SKM-1 (cell line): ENCODE data around the gene SERPINA12.

Experiments used
- DNase-seq: peaks from one replicate; lab custom pipeline; 2025; ENCODE audit not compliant: unreplicated experiment; lab: John Stamatoyannopoulos, UW

SERPINA12 gene, protein sequence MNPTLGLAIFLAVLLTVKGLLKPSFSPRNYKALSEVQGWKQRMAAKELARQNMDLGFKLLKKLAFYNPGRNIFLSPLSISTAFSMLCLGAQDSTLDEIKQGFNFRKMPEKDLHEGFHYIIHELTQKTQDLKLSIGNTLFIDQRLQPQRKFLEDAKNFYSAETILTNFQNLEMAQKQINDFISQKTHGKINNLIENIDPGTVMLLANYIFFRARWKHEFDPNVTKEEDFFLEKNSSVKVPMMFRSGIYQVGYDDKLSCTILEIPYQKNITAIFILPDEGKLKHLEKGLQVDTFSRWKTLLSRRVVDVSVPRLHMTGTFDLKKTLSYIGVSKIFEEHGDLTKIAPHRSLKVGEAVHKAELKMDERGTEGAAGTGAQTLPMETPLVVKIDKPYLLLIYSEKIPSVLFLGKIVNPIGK

DNA sequence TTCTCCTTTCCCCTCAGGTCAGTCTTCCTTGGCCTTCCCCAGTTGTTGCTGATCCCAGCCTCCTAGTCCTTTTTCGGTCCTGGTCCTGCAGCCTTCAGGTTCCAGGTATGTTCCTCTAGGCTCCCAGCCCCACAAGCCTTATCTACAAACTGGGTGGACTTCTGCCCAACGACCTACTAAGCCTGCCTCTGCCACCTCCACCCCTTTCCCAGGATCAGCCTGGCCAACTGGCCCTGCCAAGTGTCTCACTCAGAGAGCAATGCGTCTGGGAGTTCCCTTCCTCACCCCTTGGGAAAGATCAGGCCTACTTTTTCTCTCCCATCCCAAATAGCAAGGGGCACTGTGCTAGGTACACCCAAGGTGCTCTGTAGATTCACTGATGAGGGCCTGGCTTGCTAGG, at the start of gene SERPINA12:
Gene SERPINA12, minus strand, starts transcription at position 114 of the 400 bp plus-strand sequence. CDS start 11,072 bp downstream, outside the sequence.
- no peak for DNase-seq

DNA sequence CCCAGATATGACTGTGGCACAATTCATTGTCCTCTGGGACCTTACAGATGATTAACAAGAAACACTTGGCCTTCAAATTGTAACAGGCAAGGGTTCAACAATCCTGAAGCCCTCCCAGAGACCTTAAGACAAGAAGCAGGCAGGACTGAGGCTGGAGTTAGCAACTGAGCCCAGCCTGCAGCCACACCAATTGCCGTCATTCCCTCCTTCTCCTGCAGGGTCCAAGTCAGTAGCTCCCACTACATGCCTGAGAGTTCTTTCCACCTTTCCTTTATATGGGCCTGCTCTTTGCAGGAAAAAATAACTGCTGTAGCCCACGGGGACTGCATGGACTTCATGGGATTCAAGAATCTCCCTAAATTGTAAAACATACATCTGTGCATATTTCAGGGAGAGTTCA, 49.6 kb upstream of the SERPINA12 start:
- no peak for DNase-seq

- no peak for DNase-seq
Measured at GRCh38 chr14:94557327-94557726, 48.1 kb upstream of the SERPINA12 start.

DNA sequence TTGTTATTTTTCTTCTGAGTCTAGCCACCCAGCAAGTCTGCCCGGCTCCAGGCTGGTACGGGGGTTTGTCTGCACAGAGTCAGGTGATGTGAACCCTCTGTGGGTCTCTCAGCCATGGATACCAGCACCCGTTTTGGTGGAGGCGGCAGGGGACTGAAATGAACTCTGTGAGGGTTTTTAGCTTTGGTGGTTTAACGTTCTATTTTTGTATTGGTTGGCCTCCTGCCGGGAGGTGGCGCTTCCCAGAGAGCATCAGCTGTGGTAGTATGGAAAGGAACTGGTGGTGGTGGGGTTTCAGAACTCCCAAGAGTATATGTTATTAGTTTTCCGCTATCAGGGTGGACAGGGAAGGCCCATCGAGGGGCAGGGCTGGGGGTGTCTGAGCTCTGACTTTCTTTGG, 46.7 kb upstream of the SERPINA12 start:
- no peak for DNase-seq

- DNase-seq: no peak
Measured at GRCh38 chr14:94550041-94550440, 40.8 kb upstream of the SERPINA12 start.

- DNase-seq: no peak
Measured at GRCh38 chr14:94548999-94549985, 40.0 kb upstream of the SERPINA12 start.

- no peak for DNase-seq
Measured at GRCh38 chr14:94548131-94548998, 39.1 kb upstream of the SERPINA12 start.

DNA sequence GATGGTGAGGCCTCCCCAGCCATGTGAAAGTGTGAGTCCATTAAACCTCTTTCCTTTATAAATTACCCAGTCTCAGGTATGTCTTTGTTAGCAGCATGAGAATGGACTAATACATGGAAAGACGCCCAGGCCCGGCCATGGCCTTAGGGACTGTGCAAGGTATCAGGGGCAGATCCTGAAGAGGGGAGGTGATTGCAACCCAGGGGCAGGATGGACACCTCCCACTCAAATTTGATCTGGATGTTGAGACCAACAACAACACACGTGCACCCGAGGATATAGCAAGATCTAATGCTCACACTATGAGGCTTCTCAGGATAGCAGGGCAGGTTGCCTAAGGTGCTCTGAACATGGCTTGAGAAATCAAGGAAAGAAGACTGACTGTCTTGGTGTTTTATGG, 38.5 kb upstream of the SERPINA12 start:
- no peak for DNase-seq

GRCh38 chr14:94547151-94547680, 37.9 kb upstream of the SERPINA12 start:
- DNase-seq: no peak

- DNase-seq: no peak
Measured at GRCh38 chr14:94545131-94545841, 36.0 kb upstream of the SERPINA12 start.

DNA sequence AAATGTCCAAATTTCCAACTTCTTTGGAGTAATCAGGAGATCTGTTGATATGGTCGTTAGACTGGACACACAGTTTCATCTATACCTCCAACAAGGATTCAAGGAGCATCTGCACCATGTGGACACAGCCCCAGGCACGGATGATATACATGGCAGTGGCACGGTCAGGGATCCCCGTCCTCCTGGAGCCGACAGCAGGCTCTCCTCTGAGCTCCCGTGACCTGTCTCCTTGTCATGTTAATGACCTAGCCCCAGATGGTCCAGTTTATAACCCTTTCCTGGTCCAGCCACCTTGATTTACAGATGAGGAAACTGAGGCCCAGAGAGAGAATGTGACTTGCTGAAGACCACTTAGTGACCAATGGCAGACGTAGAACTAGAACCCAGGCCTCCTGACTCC, 35.5 kb upstream of the SERPINA12 start:
- no peak for DNase-seq

DNA sequence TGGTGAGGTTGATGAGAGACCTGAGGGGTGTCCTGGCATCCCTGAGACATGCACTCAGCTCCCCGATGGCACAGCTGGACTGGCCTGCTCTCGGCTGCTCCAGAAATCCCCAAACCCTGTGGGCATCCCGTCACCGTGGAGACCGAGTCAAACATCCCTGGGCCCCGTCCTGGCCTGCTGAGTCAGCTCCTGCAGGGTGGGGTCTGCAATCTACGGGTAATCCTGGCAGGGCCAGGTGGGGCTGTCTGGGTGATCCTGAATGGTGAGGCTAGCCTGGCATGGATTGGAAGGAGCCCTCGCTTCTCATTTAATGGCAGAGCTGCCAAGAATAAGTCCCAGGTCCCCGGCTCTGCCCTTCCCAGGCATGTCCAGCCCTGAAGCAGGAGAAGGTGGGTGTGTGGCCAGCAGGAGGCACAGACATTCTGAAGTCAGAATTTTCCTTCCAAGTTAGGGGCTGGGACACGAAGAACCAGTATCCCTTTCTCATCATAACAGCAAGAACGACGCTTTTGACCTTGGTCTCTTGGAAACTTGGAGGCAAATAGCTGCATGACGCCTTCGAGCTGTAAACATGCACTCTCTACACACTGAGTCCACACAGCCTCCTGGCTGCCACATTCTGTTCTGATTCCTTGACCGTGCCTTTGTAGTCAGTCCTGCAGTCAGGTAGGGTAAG, 34.3 kb upstream of the SERPINA12 start:
- DNase-seq: no peak

DNA sequence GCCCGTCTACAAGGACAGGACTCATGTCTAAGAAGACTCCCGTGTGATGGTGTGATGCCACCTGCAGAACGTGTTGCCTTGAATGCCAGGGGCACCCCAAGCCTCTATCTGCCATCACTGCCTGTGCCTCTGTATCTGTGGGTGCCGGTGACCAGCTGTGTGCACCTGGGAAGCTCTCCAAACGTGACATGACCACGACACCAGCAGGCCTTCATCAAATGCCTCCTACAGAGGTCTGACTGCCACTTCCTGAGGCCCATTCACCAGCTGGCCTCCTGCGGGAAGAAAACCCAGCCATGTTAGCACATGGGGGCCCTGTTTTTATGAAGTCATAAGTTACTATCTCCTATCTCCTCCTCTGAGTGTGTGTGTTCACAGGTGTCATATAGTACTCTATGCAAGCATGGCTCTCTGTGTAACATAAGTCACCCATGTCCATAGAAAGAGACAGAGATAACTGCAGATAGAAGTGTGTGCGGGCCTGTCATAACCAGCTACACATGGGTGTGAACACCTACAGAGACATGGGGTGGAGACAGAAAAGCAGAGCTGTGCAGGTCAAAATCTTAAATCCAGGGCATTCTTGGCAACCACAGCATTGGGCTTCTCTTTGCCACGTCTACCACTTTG, 33.7 kb upstream of the SERPINA12 start:
- no peak for DNase-seq

- no peak for DNase-seq
Measured at GRCh38 chr14:94542111-94542810, 33.0 kb upstream of the SERPINA12 start.

- no peak for DNase-seq
Measured at GRCh38 chr14:94541234-94541975, 32.1 kb upstream of the SERPINA12 start.

DNA sequence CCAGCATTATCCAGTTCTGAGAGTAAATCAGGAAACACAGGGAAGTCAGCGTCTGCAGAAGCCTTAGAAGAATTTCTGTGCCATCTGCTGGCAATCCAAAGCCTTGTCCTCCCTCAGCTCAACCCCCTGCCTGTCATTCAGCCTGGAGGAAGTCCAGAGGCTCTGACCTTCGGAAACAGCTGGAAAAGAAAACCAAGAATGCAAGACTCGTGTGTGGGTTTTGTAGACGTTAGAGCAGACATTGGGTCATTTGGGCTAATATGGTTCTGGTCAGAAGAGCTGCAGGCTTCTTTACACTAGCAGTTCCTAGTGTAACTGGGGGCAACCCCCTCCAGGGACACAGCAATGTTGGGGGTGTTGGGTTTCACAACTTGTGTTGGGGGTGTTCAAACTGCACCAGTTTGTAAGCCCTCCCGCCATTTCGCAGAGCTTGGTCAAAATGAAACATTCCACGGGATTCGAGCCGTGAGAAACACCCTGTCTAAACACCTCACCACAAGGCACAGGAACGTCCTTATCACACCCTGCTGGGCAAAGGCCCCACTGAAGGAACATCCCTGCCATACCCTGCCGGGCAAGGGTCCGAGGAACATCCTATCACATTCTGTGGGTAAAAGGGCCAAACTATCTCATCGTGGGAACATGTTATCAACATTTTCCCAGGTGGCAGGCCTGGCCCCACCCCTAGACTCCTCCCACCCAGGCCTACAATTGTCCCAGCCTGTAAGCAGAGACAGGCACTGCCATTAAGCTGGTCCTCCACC, 30.9 kb upstream of the SERPINA12 start:
- no peak for DNase-seq

DNA sequence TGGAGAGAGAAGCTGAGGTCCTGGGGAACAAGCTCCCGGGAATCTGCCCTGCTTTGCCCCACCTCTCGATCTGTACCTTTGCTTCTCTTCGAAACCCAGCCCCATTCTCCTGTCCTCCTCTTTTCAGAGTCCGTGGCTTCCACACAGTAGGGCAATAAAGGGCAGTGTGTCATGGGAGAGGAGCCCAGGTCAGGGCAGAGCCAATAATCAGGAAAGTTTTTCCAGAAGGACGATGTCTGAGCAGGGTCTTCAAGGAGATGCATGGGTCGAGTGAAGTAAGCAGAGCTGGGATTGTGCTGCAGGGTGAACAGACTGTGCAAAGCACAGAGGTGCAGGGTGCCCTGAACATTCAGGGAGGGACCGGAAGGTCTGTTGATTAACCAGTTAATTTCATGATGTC, 29.9 kb upstream of the SERPINA12 start:
- DNase-seq: no peak
